Adrenal gland (tissue), 5 donors: ENCODE data around the gene NLRX1.

ENCODE experiments used
- POLR2A ChIP-seq, 2 donors: fragments of 450-650 bp; IDR thresholded peaks; one replicate each; pipeline ENCODE4 v1.6.1; 2017; ENCODE audit warnings: antibody characterized with exemption in 2 of 2, mild to moderate bottlenecking in 2 of 2, moderate library complexity in 1 of 2
- TF ChIP-seq, protein P1 (sequence below), 6 experiments: fragments of 450-650 bp in 4 of 6; fragments of 200-600 bp in 2 of 6; sonication (generic) in 1 of 6; IDR thresholded peaks; 1 replicate in 5 of 6; 2 replicates in 1 of 6; pipeline versions ENCODE4 v1.5.1 to v1.8.0; 2016 to 2021; ENCODE audit warnings: antibody characterized with exemption in 6 of 6, mild to moderate bottlenecking in 2 of 6, moderate library complexity in 1 of 6
- donor health status: DM: no; HTN: no; CAD: no.

DNA sequence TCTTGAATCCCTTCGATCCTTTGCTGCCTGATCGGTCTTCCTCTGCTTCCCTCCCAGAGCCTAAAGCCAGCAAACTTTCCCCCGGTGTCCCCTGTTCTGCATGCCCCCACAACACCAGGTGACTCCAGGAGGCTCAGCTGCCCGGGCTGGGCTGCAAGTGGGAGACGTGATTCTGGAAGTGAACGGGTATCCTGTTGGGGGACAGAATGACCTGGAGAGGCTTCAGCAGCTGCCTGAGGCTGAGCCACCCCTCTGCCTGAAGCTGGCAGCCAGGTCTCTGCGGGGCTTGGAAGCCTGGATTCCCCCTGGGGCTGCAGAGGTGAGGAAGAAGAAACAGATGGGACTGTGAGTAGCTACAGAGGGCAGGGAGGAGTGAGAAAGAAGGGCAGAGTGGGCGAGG lies 20.4 kb downstream of the NLRX1 start:
- TF ChIP-seq POLR2A (IDR thresholded peaks at IDR 0.05): no peak
- TF ChIP-seq, protein P1, sequence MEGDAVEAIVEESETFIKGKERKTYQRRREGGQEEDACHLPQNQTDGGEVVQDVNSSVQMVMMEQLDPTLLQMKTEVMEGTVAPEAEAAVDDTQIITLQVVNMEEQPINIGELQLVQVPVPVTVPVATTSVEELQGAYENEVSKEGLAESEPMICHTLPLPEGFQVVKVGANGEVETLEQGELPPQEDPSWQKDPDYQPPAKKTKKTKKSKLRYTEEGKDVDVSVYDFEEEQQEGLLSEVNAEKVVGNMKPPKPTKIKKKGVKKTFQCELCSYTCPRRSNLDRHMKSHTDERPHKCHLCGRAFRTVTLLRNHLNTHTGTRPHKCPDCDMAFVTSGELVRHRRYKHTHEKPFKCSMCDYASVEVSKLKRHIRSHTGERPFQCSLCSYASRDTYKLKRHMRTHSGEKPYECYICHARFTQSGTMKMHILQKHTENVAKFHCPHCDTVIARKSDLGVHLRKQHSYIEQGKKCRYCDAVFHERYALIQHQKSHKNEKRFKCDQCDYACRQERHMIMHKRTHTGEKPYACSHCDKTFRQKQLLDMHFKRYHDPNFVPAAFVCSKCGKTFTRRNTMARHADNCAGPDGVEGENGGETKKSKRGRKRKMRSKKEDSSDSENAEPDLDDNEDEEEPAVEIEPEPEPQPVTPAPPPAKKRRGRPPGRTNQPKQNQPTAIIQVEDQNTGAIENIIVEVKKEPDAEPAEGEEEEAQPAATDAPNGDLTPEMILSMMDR (IDR thresholded peaks at IDR 0.05): no peak
